ENCODE data around the gene TEX13D.

Gene TEX13D

GRCh38 chrX:124373348-124373747 lies 40.9 kb downstream of the TEX13D start:
- DNase-seq (ENCODE audit: low read depth) = no peak
- H3K4me3 ChIP-seq (ENCODE audit: low read length) = no peak overlapping the region
- no peak for TF ChIP-seq CTCF (IDR thresholded peaks at IDR 0.05; ENCODE audit: insufficient read depth, low read depth, low read length, missing control alignments)

GRCh38 chrX:124378643-124379042 lies 46.2 kb downstream of the TEX13D start:
- no peak for TF ChIP-seq CTCF (IDR thresholded peaks at IDR 0.05; ENCODE audit: insufficient read depth, low read depth, low read length, missing control alignments)
- DNase-seq (ENCODE audit: low read depth) = no peak
- no peak overlapping the region for H3K4me3 ChIP-seq (ENCODE audit: low read length)

GRCh38 chrX:124383354-124383753 lies 50.9 kb downstream of the TEX13D start:
- no peak for TF ChIP-seq CTCF (IDR thresholded peaks at IDR 0.05; ENCODE audit: insufficient read depth, low read depth, low read length, missing control alignments)
- DNase-seq (ENCODE audit: low read depth) = no peak
- H3K4me3 ChIP-seq (ENCODE audit: low read length) = no peak overlapping the region

- TF ChIP-seq CTCF (IDR thresholded peaks at IDR 0.05; ENCODE audit: insufficient read depth, low read depth, low read length, missing control alignments) = no peak
- H3K4me3 ChIP-seq (ENCODE audit: low read length) = no peak overlapping the region
- no peak for DNase-seq (ENCODE audit: low read depth)
Observed at GRCh38 chrX:124386401-124386800, 53.9 kb downstream of the TEX13D start.
